HCT116 (cell line): Measurements from ENCODE around the gene POLR3GL. TPM values are rescaled to one million over a fixed set of nuclear protein-coding genes. Genes with fewer than 3 reads are reported as not detected.

ENCODE experiments used
- ATAC-seq: fragments of 200-7000 bp; cut with Tn5 transposase; 2 replicates; pipeline ENCODE4 v1.9.1; 2020; ENCODE audit warnings: mild to moderate bottlenecking, moderate library complexity
- BruUV-seq: library from RNA; stranded (reverse); fragments of 400-500 nt; replicated peaks from 2 replicates; lab custom pipeline; 2021; lab: Mats Ljungman, UMichigan
- CTCF ChIA-PET: fragments of 300-600 bp; sonication (Branson Sonifier 250); formaldehyde crosslinking; loops from one replicate; lab custom pipeline; 2021; ENCODE audit warnings: antibody characterized with exemption; lab: Charles Lee
- POLR2A ChIA-PET: fragments of 300-600, 350-600 bp; sonication (Branson Sonifier 250); formaldehyde crosslinking; loops from one replicate; lab custom pipeline; 2021; ENCODE audit warnings: antibody characterized with exemption; lab: Charles Lee
- RAD21 ChIA-PET, 2 experiments: fragments of 300-600 bp; sonication (Branson Sonifier 250); formaldehyde crosslinking; loops; one replicate each; lab custom pipeline; 2023; ENCODE audit warnings: low total read pairs in 2 of 2; ENCODE audit not compliant: uncharacterized antibody in 2 of 2, unreplicated experiment in 2 of 2, low non-redundant PET in 1 of 2; lab: Charles Lee
- DNase-seq: peaks from one replicate; pipeline ENCODE4 v3.0.0-alpha.2; 2010; ENCODE audit warnings: low read depth, low spot score
- H2AFZ ChIP-seq: fragments of 200-600 bp; shearing (Covaris generic), sonication (generic); 2 replicates; pipeline ENCODE4 v1.6.1; 2017; ENCODE audit warnings: low read depth, mixed run types, mixed read lengths, antibody characterized with exemption, low read length; ENCODE audit not compliant: poor library complexity, severe bottlenecking
- H3K27ac ChIP-seq: 2 replicates; pipeline ENCODE4 v1.5.1; 2012; ENCODE audit warnings: low read depth, low read length
- H3K27me3 ChIP-seq: fragments of 200-600 bp; sonication (generic); 2 replicates; pipeline ENCODE4 v1.6.1; 2016; ENCODE audit warnings: mixed run types, low read length, mixed read lengths; ENCODE audit not compliant: insufficient read depth
- H3K36me3 ChIP-seq, 2 experiments: fragments of 200-500 bp in 1 of 2; fragments of 200-600 bp in 1 of 2; sonication (Bioruptor generic) in 1 of 2; sonication (generic) in 1 of 2; 2 replicates each; pipeline versions ENCODE4 v1.5.1 to v1.6.1; 2014 to 2016; ENCODE audit warnings: low read length in 2 of 2, inconsistent platforms in 1 of 2, mixed read lengths in 1 of 2, mixed run types in 1 of 2; ENCODE audit not compliant: insufficient read depth in 2 of 2, control insufficient read depth in 1 of 2
- H3K4me1 ChIP-seq, 2 experiments: fragments of 200-600 bp in 1 of 2; sonication (generic) in 1 of 2; 2 replicates each; pipeline versions ENCODE4 v1.5.1 to v1.6.1; 2012 to 2017; ENCODE audit warnings: low read length in 2 of 2, inconsistent platforms in 1 of 2, mild to moderate bottlenecking in 1 of 2, mixed read lengths in 1 of 2, mixed run types in 1 of 2, moderate library complexity in 1 of 2; ENCODE audit not compliant: insufficient read depth in 2 of 2, control insufficient read depth in 1 of 2
- H3K4me2 ChIP-seq: fragments of 200-600 bp; sonication (generic); 2 replicates; pipeline ENCODE4 v1.6.1; 2017; ENCODE audit warnings: mixed run types, low read length, mixed read lengths
- H3K4me3 ChIP-seq, 2 experiments: fragments of 200-600 bp in 1 of 2; sonication (generic) in 1 of 2; replicated peaks in 1 of 2; 2 replicates each; pipeline ENCODE4 v1.5.1; 2011 to 2016; ENCODE audit warnings: low read length in 2 of 2, control low read depth in 1 of 2, low read depth in 1 of 2, mild to moderate bottlenecking in 1 of 2, mixed read lengths in 1 of 2, mixed run types in 1 of 2
- H3K79me2 ChIP-seq: fragments of 200-600 bp; sonication (generic); 2 replicates; pipeline ENCODE4 v1.6.1; 2017; ENCODE audit warnings: mild to moderate bottlenecking, mixed run types, low read length, moderate library complexity, mixed read lengths; ENCODE audit not compliant: insufficient read depth
- H3K9ac ChIP-seq: fragments of 200-600 bp; sonication (generic); 2 replicates; pipeline ENCODE4 v1.6.1; 2016; ENCODE audit warnings: low read length, mixed read lengths
- H3K9me2 ChIP-seq: fragments of 200-600 bp; sonication (generic), shearing (Covaris generic); 2 replicates; pipeline ENCODE4 v1.6.1; 2017; ENCODE audit warnings: mixed run types, mild to moderate bottlenecking, moderate library complexity; ENCODE audit not compliant: insufficient read depth
- H3K9me3 ChIP-seq, 2 experiments: fragments of 200-500 bp in 1 of 2; fragments of 200-600 bp in 1 of 2; sonication (Bioruptor generic) in 1 of 2; sonication (generic) in 1 of 2; 2 replicates each; pipeline ENCODE4 v1.6.1; 2014 to 2017; ENCODE audit warnings: low read length in 2 of 2, mixed read lengths in 2 of 2, inconsistent platforms in 1 of 2, low read depth in 1 of 2, mild to moderate bottlenecking in 1 of 2, mixed run types in 1 of 2, moderate library complexity in 1 of 2; ENCODE audit not compliant: control insufficient read depth in 1 of 2, insufficient read depth in 1 of 2
- H4K20me1 ChIP-seq: fragments of 200-600 bp; sonication (generic), shearing (Covaris generic); 2 replicates; pipeline ENCODE4 v1.6.1; 2017; ENCODE audit warnings: mixed run types, mild to moderate bottlenecking, moderate library complexity; ENCODE audit not compliant: insufficient read depth
- CBX3 ChIP-seq: IDR thresholded peaks from 2 replicates; pipeline ENCODE4 v1.6.1; 2012; ENCODE audit warnings: low read depth
- CEBPB ChIP-seq: IDR thresholded peaks from 2 replicates; pipeline ENCODE4 v1.6.1; 2012; ENCODE audit warnings: low read depth
- EGR1 ChIP-seq: IDR thresholded peaks from 2 replicates; pipeline ENCODE4 v1.6.1; 2012; ENCODE audit warnings: low read depth
- ELF1 ChIP-seq: IDR thresholded peaks from 2 replicates; pipeline ENCODE4 v1.6.1; 2012; ENCODE audit warnings: low read depth, borderline replicate concordance
- EZH2 ChIP-seq: fragments of 200-600 bp; sonication (generic); IDR thresholded peaks from 2 replicates; pipeline ENCODE4 v1.6.1; 2017; ENCODE audit warnings: antibody characterized with exemption, mixed run types
- JUND ChIP-seq: IDR thresholded peaks from 2 replicates; pipeline ENCODE4 v1.6.1; 2012
- POLR2A ChIP-seq: IDR thresholded peaks from 2 replicates; pipeline ENCODE4 v1.7.0; 2011; ENCODE audit warnings: borderline replicate concordance; ENCODE audit not compliant: insufficient read depth, insufficient read length; ENCODE audit errors: extremely low read depth
- POLR2AphosphoS5 ChIP-seq: IDR thresholded peaks from 2 replicates; pipeline ENCODE4 v1.6.1; 2011; ENCODE audit warnings: mild to moderate bottlenecking, low read depth, low read length, moderate library complexity
- SP1 ChIP-seq: IDR thresholded peaks from 2 replicates; pipeline ENCODE4 v1.6.1; 2012; ENCODE audit warnings: low read depth
- SRF ChIP-seq: IDR thresholded peaks from 2 replicates; pipeline ENCODE4 v1.6.1; 2012; ENCODE audit warnings: low read depth
- YY1 ChIP-seq: IDR thresholded peaks from 2 replicates; pipeline ENCODE4 v1.6.1; 2011; ENCODE audit warnings: low read length, low read depth, moderate library complexity, mild to moderate bottlenecking; ENCODE audit not compliant: insufficient replicate concordance; ENCODE audit errors: extremely low read depth
- ZNF274 ChIP-seq: fragments of 200-500 bp; sonication (Bioruptor generic); IDR thresholded peaks from 2 replicates; pipeline ENCODE4 v1.6.1; 2014; ENCODE audit warnings: mild to moderate bottlenecking, low read depth, low read length, inconsistent platforms
- intact Hi-C: fragments of 100-400 bp; cut with micrococcal nuclease; formaldehyde crosslinking; loops from 2 replicates; pipeline ENCODE4 v1.10.0; 2022
- total RNA-seq: library from RNA; stranded (reverse); gene quantifications from one replicate; pipeline ENCODE4 v1.2.1, GENCODE V29; 2021; ENCODE audit not compliant: unreplicated experiment
- TF ChIP-seq, protein P1 (sequence below), 3 experiments: fragments of 200-600 bp in 1 of 3; sonication (generic) in 1 of 3; IDR thresholded peaks in 2 of 3; conservative IDR thresholded peaks in 1 of 3; 2 replicates each; pipeline ENCODE4 v1.5.1; 2012 to 2017; ENCODE audit warnings: low read depth in 2 of 3, low read length in 2 of 3, antibody characterized with exemption in 1 of 3, borderline replicate concordance in 1 of 3, control low read depth in 1 of 3, mild to moderate bottlenecking in 1 of 3, mixed read lengths in 1 of 3, mixed run types in 1 of 3, moderate library complexity in 1 of 3; ENCODE audit not compliant: insufficient read depth in 1 of 3
- TF ChIP-seq, protein P2 (sequence below): IDR thresholded peaks from 2 replicates; pipeline ENCODE4 v1.6.1; 2012; ENCODE audit warnings: low read depth
- TF ChIP-seq, protein P3 (sequence below): IDR thresholded peaks from 2 replicates; pipeline ENCODE4 v1.6.1; 2012

POLR3GL gene
- total RNA-seq, 1 experiment from 2014 or later = 17.9 TPM

DNA sequence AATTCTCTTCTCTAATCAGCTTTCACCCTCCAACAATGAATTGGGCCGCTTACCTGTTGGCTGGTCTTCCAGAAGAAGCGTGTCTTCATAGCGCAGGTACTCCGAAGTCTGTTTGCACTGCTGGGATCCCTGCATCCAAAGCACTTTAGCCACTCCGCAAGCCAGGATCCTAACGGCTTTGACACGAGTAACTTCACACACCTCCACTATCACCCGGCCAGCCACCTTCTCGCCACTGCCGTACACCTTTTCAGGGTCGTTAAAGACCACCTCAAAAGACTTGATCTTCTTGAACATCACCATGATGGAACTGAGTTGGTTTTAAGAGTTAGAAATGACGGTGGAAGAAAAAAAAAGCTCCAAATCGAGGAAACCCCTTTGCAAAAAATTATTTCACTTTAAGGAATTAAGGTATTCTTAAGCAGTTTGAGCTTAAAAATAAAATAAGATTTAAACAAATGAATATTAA is 31.5 kb downstream of the POLR3GL start:
- DNase-seq (no peak), ATAC-seq (no peak)
- intact Hi-C loops = no loop called here
- H3K79me2 ChIP-seq = no peaks in the 10 kb centered on the region
- H3K36me3 ChIP-seq = no peaks in the 10 kb centered on the region
- no peaks in the 10 kb centered on the region for H3K9me3 ChIP-seq
- H3K9me2 ChIP-seq = no peaks in the 10 kb centered on the region
- no peak overlapping the region for H3K27ac ChIP-seq
- no peaks in the 10 kb centered on the region for H3K4me1 ChIP-seq
- H3K4me3 ChIP-seq = no peak overlapping the region
- CTCF ChIA-PET = interaction anchor here (0.8 kb wide), 1 partner anchor 11 kb away, joined by 3 read pairs; no protein-coding TSS in a partner anchor
- H3K4me2 ChIP-seq = no peak overlapping the region
- H3K27me3 ChIP-seq = no peaks in the 10 kb centered on the region
- no peak overlapping the region for H2AFZ ChIP-seq
- no peak overlapping the region for H3K9ac ChIP-seq
- POLR2A ChIA-PET = no interaction called here
- H4K20me1 ChIP-seq = no peaks in the 10 kb centered on the region
- TF ChIP-seq, protein P1, sequence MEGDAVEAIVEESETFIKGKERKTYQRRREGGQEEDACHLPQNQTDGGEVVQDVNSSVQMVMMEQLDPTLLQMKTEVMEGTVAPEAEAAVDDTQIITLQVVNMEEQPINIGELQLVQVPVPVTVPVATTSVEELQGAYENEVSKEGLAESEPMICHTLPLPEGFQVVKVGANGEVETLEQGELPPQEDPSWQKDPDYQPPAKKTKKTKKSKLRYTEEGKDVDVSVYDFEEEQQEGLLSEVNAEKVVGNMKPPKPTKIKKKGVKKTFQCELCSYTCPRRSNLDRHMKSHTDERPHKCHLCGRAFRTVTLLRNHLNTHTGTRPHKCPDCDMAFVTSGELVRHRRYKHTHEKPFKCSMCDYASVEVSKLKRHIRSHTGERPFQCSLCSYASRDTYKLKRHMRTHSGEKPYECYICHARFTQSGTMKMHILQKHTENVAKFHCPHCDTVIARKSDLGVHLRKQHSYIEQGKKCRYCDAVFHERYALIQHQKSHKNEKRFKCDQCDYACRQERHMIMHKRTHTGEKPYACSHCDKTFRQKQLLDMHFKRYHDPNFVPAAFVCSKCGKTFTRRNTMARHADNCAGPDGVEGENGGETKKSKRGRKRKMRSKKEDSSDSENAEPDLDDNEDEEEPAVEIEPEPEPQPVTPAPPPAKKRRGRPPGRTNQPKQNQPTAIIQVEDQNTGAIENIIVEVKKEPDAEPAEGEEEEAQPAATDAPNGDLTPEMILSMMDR (IDR thresholded peaks at IDR 0.05 in 2 of 3, conservative IDR thresholded peaks at IDR 0.05 in 1 of 3; ENCODE audit: borderline replicate concordance in 1 of 3, insufficient read depth in 1 of 3, low read depth in 2 of 3, low read length in 2 of 3) = no peak
- no peak for TF ChIP-seq JUND
- TF ChIP-seq, all 23 proteins: peak for 0
- RAD21 ChIA-PET = no interaction called here
- no TSS peak for BruUV-seq

DNA sequence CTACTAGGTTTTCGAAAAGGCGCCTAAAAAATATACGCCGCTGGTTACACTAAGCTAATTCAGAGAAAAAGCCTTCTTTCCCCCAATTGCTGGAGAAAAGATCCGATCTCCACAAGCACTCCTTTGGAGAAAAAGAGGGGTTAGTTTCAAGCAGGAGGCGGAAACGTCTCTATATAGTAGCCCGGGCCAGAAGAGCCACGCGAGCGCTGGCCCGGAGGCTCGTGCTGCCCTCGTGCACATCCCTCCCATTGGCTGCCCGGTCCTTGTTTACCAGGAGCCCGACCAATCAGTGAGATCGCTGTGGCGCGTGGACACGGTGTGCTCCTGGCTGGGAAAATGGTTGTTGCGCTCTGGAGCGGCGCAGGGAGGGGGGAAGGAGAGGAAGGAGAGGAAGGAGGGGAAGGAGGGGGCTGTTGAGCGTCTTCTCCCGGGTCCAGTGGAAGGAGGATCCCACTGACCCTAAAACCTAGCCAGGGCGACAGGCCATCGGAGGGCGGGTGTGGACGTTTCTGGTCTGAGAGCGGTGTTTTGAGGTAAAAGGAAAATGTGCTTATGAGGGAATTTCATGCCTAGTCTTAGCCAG is 32.0 kb downstream of the POLR3GL start, which contains the start of gene TXNIP:
TSS of gene TXNIP (minus strand) at position 147 of the 583 bp plus-strand sequence. CDS start 313 bp downstream, outside the sequence.
- Histone ChIP-seq H4K20me1 (no peaks in the 10 kb centered on the region), H3K36me3 (no peaks in the 10 kb centered on the region), H3K27ac (no peak within 1 kb of the TSS), H3K4me1 (no peaks in the 10 kb centered on the region), H3K4me2 (no peak within 1 kb of the TSS), H2AFZ (no peak within 1 kb of the TSS), H3K4me3 (no peak within 1 kb of the TSS), H3K9me2 (no peaks in the 10 kb centered on the region), H3K9me3 (no peaks in the 10 kb centered on the region), H3K27me3 (no peaks in the 10 kb centered on the region), H3K9ac (no peak within 1 kb of the TSS), H3K79me2 (no peaks in the 10 kb centered on the region)
- TF ChIP-seq, protein P2, sequence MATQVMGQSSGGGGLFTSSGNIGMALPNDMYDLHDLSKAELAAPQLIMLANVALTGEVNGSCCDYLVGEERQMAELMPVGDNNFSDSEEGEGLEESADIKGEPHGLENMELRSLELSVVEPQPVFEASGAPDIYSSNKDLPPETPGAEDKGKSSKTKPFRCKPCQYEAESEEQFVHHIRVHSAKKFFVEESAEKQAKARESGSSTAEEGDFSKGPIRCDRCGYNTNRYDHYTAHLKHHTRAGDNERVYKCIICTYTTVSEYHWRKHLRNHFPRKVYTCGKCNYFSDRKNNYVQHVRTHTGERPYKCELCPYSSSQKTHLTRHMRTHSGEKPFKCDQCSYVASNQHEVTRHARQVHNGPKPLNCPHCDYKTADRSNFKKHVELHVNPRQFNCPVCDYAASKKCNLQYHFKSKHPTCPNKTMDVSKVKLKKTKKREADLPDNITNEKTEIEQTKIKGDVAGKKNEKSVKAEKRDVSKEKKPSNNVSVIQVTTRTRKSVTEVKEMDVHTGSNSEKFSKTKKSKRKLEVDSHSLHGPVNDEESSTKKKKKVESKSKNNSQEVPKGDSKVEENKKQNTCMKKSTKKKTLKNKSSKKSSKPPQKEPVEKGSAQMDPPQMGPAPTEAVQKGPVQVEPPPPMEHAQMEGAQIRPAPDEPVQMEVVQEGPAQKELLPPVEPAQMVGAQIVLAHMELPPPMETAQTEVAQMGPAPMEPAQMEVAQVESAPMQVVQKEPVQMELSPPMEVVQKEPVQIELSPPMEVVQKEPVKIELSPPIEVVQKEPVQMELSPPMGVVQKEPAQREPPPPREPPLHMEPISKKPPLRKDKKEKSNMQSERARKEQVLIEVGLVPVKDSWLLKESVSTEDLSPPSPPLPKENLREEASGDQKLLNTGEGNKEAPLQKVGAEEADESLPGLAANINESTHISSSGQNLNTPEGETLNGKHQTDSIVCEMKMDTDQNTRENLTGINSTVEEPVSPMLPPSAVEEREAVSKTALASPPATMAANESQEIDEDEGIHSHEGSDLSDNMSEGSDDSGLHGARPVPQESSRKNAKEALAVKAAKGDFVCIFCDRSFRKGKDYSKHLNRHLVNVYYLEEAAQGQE = no peak
- TF ChIP-seq CEBPB = no peak
- no peak for TF ChIP-seq JUND
- TF ChIP-seq YY1 = no peak
- TF ChIP-seq POLR2A = no peak
- TF ChIP-seq POLR2AphosphoS5 = no peak
- no peak for TF ChIP-seq EZH2
- no peak for TF ChIP-seq EGR1
- no peak for TF ChIP-seq ZNF274
- TF ChIP-seq SRF = no peak
- TF ChIP-seq SP1 = no peak
- TF ChIP-seq, protein P3, sequence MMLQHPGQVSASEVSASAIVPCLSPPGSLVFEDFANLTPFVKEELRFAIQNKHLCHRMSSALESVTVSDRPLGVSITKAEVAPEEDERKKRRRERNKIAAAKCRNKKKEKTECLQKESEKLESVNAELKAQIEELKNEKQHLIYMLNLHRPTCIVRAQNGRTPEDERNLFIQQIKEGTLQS = no peak
- no peak for TF ChIP-seq CBX3
- no peak for TF ChIP-seq ELF1
- intact Hi-C loops = no loop called here
- CTCF ChIA-PET = interaction anchor here (0.8 kb wide), 1 partner anchor 11 kb away, joined by 3 read pairs; no protein-coding TSS in a partner anchor
- POLR2A ChIA-PET = no interaction called here
- BruUV-seq = no TSS peak
- ATAC-seq (no peak), DNase-seq (no peak)
- RAD21 ChIA-PET = no interaction called here
